GM19238 (cell line): ENCODE measurements around the gene LDLRAD3.

ENCODE experiments used
- DNase-seq: peaks from one replicate; pipeline ENCODE4 v3.0.0; 2011; ENCODE audit warnings: low spot score; ENCODE audit not compliant: insufficient read length

LDLRAD3 gene

DNA sequence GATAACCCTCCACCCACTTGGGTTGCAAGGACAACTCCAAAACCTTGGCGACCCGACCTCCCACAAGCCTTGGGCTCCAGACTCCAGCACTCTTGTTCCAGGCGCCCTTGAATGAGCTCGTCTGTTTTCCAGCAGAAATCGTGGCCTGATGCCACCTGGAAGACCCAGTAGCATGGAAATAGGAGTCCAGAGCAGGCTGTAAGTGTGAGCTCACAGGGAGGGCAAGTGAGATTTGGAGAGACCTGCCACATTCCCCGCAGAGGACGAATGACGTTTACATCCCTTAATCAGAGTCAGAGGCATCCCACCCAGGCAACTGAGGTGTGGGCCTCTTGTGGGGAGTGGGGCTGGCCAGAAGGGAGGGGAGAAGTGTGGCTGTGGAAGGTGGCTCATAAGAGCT is 71.9 kb downstream of the LDLRAD3 start:
- DNase-seq, result no peak

DNA sequence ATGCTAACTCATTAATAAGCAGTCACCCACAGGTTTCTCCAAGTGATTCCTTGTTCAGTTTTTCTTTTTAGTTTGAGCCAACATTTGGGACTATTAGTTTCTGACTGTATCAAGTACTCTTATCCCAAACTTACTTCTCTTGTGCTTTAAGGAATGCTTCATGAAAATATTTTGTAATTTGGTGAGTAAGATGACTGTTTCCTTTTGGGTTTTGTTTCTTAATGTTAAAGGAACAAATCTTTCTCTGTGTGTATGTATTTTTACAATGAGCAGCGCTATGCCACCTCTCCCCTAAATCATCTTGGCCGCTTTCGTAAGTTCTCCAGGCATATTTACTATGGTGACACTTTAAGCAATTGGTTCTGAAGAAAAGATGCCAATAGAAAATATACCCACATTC is 72.4 kb downstream of the LDLRAD3 start:
- DNase-seq, result no peak

DNA sequence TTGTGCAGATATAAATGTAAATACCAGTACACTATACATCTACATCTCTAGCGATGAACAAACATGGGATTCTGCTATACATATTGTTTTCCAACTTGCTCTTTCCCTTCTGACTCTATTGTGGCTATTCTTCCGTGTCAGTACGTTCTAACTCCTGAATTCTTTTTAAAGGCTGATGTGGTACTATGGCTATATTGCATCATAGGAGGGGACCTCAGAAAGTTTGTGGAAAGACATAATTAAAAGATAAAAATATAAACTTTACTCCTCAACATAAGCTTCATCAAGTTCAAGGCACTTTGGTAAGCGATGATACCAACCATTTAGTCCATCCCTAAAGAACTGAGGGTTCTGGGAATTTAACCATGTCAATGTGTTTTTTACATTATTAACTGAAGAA is 72.8 kb downstream of the LDLRAD3 start:
- DNase-seq, result no peak

DNA sequence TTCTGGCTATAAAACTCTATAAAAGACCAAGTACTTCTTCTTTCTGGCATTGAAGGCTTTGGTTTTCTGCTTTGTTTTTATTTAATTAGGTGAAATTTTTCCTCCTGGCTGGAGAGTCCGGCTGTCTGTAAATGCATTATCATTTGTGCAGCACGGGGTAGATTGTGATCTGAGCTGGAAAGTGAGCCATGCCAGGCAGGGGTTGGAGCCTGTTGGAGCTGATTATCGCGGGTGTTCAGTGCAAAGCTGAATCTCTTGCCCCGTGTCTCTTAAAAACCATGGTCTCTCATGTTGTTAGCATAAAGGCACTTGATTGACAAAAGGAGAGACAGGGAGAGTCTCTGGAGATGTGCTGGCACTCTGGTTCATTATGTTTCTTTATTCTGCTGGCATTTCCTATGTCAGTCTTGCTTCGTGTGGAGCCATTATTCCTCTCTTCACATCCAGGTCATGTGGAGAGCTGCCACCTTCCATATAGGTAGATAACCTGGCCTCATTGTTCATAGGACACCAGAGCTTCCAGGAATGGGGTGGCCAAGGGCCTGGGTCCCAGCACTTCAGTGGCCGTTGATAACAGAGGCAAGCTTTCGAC is 75.2 kb downstream of the LDLRAD3 start:
- no peak for DNase-seq

DNA sequence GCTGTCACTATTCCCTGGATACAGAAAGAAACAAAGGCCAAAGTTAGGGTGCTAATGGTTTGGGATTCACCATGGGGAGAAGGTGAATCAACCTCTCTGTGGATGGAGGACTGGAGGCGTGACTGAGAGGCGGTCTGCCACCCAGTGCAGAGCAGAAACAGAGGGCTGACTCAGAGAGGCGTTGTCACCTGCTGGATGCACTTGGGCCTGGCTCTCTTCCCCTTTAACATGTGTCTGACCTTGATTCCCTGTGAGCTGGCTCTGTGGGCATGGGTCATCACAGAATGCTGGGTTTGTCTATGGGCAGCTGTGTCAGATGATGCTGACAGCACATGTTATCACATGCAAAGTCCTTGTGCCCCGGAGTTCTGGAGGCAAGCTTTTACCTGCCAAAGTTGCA is 75.9 kb downstream of the LDLRAD3 start:
- DNase-seq, result no peak

DNA sequence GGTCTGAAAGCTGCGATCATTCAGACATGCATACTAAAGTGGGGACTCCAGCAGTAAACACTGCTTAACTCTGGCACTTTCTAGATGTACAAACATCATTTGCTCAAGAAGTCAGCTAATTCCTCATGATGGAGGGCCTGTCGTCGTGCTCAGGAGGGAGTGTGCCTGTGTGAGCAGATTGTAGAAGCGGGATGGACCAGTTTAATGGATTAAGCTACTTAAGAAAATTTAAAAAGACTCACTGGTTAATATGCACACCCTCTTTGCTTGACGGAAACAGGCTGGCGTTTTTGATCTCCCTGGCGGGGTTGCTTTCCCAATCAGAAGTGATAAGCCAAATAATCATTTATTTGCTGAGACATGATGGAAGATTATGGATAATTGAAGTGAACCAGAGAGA is 79.0 kb downstream of the LDLRAD3 start:
- DNase-seq, result no peak

DNA sequence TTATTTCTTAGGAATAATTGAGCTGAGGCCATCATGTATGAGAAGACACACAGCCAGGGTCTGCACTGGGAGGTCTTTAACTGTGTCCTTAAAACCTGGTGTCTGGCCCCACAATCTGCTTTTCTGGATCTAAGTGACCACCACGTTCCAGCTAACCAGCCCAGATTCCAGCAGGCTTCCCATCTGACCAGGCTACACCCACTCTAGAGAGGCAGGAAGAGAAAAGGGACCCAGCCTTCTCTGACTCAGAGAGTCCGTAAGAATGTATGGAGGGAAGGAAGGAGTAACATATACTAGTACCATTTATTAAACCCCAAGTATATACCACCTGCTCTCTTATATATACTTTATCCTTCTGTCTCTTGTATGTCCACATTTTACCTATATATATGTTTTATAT is 80.1 kb downstream of the LDLRAD3 start:
- DNase-seq, result no peak

DNA sequence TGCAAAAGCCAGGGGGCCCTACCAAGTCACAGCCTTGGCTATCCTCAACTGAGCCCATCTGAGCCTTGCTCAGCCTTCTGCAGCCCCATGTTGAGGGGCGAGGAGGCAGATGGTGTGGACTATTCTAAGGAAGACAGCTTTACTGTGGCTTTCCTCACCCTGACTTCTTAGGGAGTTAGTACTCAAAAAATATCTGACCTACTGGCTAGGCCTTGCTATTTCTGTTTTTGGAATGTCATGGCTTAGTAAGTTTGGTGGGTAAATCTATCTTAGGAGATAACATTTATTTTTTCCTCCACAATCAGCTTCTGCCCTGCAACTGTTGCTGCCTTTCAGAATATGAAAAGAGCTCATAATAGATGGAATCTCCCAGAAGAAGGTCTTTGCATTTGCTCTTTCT is 80.9 kb downstream of the LDLRAD3 start:
- DNase-seq, result no peak

DNA sequence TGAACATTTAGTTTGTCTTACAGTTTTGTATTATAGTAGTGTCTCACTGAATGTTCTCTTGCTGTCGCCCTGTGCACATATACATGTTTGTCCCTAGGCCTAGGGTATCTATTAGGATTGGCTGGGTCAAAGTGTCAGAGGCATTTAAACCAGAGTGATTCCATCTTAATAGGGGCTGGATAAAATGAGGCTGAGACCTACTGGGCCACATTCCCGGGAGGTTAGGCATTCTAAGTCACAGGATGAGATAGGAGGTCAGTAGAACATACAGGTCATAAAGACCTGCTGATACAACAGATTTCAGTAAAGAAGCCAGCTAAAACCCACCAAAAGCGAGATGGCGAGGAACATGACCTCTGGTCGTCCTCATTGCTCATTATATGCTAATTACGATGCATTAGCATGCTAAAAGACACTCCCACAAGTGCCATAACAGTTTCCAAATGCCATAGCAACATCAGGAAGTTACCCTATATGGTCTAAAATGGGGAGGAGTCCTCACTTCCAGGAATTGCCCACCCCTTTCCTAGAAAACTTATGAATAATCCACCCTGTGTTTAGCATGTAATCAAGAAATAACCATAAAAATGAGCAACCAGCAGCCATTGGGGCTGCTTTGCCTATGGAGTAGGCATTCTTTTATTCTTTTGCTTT is 82.6 kb downstream of the LDLRAD3 start:
- no peak for DNase-seq

DNA sequence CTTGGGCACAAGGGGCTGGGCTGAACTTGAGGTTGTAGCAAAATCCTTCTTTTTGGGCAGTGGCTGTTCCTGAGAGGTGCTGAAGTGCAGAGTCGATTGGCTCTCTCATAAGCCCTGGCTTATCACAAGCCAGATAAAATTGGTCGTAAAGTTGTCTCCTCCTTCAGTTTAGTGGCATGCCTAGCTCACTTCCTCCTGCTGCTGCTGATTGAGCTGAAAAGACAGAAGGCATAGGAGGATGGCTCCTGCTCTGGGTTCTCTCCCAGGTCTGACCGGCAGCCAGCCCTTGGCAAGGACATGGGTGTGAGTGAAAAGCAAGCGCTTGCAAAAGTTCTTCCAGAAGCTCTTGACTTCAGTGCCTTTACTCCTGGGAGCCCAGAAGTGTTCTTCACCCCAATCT is 83.9 kb downstream of the LDLRAD3 start:
- no peak for DNase-seq

DNA sequence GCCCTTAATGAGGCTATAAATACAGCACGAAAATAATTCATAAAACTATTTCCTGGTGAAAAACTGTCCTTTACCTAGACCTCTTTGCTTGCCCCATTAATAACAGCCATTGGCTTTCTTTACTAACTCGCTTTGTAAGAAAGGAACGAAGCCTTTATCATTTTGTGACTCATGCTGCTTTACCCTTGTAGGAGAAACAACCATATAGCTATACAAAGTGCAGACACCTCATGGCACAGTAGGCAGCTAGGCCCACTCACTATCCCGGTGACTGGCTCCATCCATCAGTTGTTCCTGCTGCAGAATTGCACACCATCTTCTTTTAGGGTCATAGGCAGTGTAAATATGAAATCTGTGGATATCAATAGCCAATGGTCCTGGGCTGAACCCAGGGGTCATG is 85.8 kb downstream of the LDLRAD3 start:
- no peak for DNase-seq

DNA sequence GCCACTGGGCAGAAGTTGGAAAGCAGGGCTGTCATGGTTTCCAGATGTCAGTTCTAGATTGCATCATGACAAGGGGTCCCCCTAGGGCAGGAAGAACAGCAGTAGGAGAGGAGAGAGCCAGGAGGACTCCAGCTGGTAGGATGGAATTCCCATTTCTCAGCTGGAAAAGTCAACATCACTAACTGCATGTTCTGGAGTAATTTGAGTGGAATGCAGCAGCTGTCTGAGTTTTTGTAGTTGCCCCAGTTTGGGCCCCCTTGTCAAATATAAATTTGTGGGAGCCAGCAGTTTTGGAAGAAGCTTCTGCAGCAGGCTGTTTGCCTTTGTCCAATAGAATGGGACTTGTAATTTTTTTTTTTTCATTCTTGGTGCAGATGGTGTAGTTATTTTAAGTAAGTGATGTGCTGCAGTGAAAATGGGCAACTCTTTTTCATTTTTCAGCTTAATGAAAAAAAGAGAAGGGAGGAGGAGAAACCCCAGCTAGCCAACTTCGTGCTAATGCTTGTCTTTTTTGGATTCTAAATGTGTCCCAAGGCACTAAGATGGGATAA is 86.9 kb downstream of the LDLRAD3 start:
- DNase-seq, result no peak

DNA sequence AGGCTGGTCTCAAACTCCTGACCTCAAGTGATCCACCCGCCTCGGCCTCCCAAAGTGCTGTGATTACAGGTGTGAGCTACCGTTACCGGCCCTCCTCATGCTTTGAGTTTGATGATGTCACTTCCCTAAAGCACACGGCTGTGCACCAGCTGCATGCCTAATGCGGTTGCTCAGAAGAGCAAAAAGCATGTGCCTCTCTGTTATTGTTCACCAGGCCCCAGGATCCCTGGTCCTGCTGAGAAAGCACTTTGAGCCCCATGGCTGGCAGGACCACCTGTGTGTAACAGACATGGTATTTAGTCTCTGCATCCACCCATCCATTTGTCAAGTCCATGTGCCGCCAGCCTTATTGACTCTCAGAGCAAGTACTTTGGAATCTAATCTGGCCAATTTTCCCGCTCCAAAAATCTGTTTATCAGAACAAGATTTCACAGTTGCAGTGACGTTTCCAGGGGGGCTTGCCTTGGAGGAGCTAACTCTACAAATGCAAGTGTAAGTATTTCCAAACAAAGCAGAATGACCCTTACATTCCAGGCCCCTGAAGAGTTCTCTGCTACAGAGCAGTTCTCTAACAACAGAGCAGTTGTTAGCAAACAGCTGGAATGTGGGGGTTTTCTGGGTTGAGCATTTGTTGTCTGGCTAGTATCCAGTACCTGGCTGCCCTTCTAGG is 89.4 kb downstream of the LDLRAD3 start:
- DNase-seq, result no peak

DNA sequence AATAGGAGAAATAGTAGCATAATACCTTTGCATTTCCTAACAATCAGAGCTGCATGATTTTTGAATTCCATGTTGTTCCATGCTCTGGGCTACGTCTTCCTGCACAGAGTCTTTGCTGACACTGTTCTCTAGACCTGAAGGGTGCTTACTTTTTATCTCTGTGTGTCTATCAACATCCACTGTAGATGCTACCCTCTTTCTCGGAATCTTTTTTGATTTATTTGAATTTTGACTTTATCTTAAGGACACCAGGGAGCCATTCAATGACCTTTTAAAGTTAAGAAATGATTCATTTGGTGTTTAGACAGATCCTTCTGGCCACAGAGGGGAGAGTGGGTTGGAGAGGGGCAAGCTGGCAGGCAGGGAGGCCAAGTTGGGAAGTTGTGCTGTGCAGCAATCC is 90.1 kb downstream of the LDLRAD3 start:
- no peak for DNase-seq

DNA sequence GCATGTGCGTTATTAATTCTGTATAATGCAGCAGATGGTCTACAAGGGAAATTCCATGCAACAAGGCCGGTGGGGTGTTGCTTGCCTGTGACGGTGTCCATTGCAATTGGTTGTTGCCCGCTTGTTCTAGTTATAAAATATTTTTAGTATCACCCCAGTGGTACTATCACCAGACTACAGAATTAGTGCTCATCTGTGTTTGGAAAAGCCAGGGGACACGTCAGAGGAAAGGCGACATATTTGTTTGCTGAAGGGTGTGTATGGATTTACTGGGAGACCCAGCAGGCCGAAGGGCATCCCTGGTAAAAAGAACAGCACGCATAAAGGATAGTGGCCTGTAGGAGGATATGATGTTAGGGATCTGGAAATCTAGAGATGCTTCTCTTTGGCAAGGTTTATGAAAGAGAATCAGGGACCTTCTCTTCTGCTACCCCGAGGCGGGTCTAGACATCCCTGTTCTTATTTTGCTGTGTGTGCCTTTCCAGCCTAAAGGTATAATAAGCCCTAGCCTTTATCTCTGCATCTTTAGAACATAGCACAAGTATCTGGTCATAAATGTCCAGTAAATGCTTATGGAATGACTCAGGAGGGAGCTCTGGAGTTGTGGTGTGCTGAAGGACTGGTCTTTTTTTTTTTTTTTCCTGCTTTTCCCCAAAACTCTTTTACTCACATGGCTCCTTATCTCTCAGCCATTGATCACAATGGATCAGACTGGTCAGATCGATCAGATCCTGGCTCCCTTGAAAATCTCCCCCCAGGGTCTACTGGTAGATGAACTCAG is 90.9 kb downstream of the LDLRAD3 start:
- no peak for DNase-seq

DNA sequence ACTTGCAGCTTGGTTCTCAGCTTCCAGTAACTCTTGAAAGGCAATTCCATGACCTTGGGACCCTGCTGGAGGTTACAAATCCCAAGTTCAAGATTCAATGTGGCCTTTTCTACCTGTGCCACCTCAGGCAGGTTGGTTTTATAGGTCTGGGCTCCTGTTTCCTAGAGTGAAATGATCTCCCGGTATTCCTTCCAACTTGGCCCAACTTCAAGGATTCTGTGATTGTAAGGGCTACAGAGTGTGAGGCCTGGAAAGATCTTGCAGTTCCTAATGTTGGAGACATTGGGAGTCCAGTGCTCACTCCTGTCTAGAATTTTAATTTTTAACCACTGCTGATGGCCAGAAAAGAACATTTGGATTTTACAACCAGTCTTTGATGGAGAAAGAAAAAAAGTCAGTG is 91.6 kb downstream of the LDLRAD3 start:
- DNase-seq, result no peak

DNA sequence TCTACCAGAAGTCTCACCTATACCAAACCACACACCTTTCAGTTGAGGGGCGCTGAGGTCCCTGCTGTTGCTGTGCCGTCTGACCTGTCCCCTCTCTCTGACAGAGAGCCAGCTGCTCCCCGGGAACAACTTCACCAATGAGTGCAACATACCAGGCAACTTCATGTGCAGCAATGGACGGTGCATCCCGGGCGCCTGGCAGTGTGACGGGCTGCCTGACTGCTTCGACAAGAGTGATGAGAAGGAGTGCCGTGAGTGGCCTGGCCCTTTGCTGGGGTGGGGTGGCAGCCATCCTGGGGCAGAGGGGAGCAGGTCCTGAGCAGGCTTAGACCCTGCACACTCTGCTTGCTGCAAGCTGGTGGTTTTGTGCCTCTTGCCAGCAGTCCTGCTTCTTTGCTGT is 92.1 kb downstream of the LDLRAD3 start:
- no peak for DNase-seq

DNA sequence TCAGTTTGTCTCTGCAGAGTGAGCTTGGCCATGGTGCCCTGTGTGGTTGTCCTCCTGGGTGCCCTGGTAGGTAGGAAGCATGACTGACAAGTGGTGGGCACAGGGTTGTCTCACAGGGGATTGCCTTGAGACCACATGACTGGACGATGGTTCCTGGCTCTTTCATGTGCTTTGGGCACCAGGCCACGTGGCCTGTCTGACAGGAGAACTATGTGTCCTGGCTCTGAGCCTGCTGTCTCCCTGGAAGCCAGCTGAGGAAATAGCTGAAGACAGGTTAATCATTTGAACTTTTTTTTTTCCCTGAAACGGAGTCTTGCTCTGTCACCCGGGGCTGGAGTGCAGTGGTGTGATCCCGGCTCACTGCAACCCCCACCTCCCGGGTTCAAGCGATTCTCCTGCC is 93.2 kb downstream of the LDLRAD3 start:
- no peak for DNase-seq

DNA sequence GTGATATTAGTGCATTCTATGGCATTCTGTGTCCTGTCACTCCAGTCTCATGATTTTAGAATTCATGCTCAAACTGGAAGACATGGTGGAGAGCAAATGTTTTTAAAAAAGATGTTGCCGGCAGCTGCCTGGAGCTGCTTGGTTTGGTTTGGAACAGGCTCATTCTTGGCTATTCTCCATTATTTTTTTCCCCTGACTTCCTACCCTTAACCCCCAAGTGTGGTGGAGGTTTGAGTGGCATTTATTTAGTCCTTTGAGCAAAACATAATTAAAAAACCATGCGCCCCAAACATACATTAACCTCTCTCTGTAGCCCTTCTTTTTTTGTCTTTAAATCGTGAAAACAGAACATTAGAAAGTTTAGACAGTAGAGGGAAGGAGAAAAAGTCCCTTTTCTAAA is 94.7 kb downstream of the LDLRAD3 start:
- no peak for DNase-seq

DNA sequence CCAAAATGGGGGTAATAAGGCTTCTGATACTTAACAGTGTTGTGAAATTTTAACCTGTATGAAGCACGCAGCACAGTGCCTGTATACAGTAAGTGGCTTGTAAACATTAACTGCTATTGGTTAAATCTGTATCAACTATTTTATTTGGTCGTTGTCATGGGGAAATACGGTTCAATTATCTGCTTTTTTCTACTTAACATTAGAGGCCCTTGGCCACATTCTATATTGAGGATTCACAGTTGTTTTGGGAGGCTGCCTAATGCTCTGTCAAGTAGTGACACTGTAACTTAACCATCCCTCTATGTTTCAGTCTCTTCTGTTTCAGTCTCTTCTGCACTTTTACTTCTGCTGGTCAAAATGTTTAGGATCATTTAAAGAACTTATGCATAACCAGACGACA is 95.6 kb downstream of the LDLRAD3 start:
- DNase-seq, result no peak

DNA sequence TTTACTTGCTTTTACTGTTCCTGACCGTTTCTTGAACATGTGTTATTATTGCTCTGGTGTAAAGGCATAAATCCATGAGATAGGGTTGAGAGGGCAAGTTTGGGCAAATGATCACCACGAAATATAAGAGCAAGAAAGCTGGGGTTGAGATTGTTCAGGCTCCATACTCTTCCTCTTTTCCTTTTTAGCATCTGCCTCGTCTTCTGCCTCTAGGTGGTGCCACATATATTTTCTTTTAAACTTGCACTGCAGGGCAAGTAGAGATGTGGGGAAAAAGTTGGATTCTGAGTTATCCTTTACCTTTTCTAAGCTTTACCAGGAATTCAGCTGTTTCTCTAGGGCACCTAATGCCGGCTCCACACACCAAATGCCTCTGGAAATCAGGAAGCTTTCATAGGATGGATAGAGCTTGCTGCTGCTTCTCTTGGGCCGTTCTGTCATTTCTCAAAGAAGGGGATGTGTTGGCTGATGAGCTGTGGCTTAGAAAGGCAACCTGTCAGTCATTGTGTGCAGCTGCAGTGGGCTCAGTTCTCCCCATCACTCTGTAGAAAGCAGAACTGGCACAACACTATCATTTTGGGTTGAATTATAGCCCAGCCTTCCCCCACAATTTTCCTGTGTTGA is 98.2 kb downstream of the LDLRAD3 start:
- DNase-seq, result no peak

DNA sequence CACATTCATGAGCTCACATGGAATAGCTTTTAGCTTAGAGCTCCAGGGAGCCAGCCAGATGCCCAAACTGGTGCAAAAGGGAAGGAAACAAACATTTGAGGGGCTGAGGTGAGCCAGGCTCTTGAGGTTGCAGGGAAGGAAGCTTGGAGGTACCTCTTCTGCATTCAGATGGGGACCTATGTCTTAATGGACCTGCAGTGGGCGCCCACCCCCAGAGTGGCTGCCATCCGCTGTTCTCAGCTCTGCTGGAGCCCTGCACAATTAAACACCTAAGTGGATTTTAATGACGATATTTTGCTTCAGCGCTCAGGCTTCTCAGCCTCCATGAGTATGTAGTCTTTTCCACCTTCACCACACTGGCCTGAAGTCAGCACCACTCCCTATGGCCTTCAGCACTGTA is 100.8 kb downstream of the LDLRAD3 start:
- DNase-seq, result no peak
